ENCODE measurements around the gene MFF. TPM values are rescaled to one million over a fixed set of nuclear protein-coding genes. Genes with fewer than 3 reads are reported as not detected.

The MFF gene
- total RNA-seq, 1 experiment from 2014 or later = 161 TPM

DNA sequence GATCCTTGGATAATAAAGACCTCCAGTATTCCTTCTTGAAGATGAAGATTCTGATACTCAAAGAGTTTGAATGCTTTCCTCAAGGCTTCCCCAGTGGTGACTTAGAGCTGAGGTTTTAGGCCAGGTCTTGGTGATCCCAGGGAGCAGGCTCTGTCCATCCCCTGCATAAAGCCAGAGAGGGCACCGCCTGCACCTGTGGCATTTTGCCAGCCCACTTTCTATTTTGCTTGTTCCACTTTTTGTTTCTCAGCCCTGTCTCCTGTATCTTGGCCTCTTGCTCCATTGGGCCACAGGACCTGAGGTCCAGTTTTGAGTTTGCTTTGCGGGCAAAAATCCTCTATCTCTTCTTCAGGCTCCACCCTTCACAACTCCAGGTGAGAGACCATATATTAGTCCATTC lies 69.3 kb downstream of the MFF start:
- DNase-seq = no peak
- intact Hi-C loops (cut with micrococcal nuclease; ENCODE audit: unreplicated experiment) = no loop called here
- H3K4me3 ChIP-seq (ENCODE audit: low read depth, low read length) = no peak overlapping the region
- Mint-ChIP-seq H3K9me3 (ENCODE audit: unreplicated experiment) (no peaks in the 10 kb centered on the region), H3K4me1 (ENCODE audit: low read depth, unreplicated experiment) (peaks cover 27% of the 10 kb centered on the region), H3K36me3 (ENCODE audit: insufficient read depth, unreplicated experiment) (no peaks in the 10 kb centered on the region), H3K4me3 (ENCODE audit: unreplicated experiment) (no peak overlapping the region), H3K27ac (ENCODE audit: unreplicated experiment) (no peak overlapping the region), H3K27me3 (ENCODE audit: insufficient read depth, unreplicated experiment) (no peaks in the 10 kb centered on the region)
- ChIA-PET POLR2A (no interaction called here), CTCF (no interaction called here)
- no peaks in the 10 kb centered on the region for H3K36me3 ChIP-seq (ENCODE audit: control insufficient read depth, insufficient read depth, low read length)
- H3K27me3 ChIP-seq (replicated peaks; ENCODE audit: control insufficient read depth, insufficient read depth, low read length) = no peaks in the 10 kb centered on the region
- BruUV-seq (replicated peaks) = no TSS peak
- TF ChIP-seq, protein P1, sequence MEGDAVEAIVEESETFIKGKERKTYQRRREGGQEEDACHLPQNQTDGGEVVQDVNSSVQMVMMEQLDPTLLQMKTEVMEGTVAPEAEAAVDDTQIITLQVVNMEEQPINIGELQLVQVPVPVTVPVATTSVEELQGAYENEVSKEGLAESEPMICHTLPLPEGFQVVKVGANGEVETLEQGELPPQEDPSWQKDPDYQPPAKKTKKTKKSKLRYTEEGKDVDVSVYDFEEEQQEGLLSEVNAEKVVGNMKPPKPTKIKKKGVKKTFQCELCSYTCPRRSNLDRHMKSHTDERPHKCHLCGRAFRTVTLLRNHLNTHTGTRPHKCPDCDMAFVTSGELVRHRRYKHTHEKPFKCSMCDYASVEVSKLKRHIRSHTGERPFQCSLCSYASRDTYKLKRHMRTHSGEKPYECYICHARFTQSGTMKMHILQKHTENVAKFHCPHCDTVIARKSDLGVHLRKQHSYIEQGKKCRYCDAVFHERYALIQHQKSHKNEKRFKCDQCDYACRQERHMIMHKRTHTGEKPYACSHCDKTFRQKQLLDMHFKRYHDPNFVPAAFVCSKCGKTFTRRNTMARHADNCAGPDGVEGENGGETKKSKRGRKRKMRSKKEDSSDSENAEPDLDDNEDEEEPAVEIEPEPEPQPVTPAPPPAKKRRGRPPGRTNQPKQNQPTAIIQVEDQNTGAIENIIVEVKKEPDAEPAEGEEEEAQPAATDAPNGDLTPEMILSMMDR (IDR thresholded peaks at IDR 0.05; ENCODE audit: insufficient read depth in 1 of 2, low read depth in 1 of 2, low read length in 1 of 2, severe bottlenecking in 1 of 2, unreplicated experiment in 1 of 2) = no peak
- no peaks in the 10 kb centered on the region for H3K9me3 ChIP-seq
- H3K4me1 ChIP-seq = peaks cover 10% of the 10 kb centered on the region; the same call in 1 of the 2 replicates

DNA sequence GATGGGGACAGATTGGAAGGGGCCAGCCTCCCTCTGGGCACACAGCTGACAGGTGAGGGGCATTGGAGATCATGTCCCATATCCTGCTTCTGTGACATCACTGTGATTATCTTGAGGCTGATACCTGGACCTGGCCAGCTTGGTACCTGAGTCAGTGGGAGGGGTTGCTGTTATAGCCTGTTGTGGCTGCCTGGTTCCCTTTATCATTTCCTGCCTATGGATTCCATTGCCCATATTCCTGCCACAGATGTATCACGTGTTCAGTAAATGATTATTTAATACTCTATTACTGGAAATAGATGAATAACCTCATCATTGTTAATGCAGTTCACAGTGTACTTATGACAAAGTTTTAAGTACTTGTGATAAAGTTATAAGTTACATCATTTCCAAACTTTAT lies 70.5 kb downstream of the MFF start:
- Histone ChIP-seq H3K36me3 (ENCODE audit: control insufficient read depth, insufficient read depth, low read length) (no peaks in the 10 kb centered on the region), H3K4me3 (ENCODE audit: low read depth, low read length) (no peak overlapping the region), H3K9me3 (no peaks in the 10 kb centered on the region), H3K4me1 (peaks cover 7% of the 10 kb centered on the region; the same call in 1 of the 2 replicates), H3K27me3 (replicated peaks; ENCODE audit: control insufficient read depth, insufficient read depth, low read length) (no peaks in the 10 kb centered on the region)
- Mint-ChIP-seq H3K36me3 (ENCODE audit: insufficient read depth, unreplicated experiment) (no peaks in the 10 kb centered on the region), H3K27me3 (ENCODE audit: insufficient read depth, unreplicated experiment) (no peaks in the 10 kb centered on the region), H3K9me3 (ENCODE audit: unreplicated experiment) (no peaks in the 10 kb centered on the region), H3K4me1 (ENCODE audit: low read depth, unreplicated experiment) (peaks cover 29% of the 10 kb centered on the region), H3K27ac (ENCODE audit: unreplicated experiment) (no peak overlapping the region), H3K4me3 (ENCODE audit: unreplicated experiment) (no peak overlapping the region)
- DNase-seq = no peak
- POLR2A ChIA-PET = no interaction called here
- intact Hi-C loops (cut with micrococcal nuclease; ENCODE audit: unreplicated experiment) = no loop called here
- TF ChIP-seq, protein P1 (IDR thresholded peaks at IDR 0.05; ENCODE audit: insufficient read depth in 1 of 2, low read depth in 1 of 2, low read length in 1 of 2, severe bottlenecking in 1 of 2, unreplicated experiment in 1 of 2) = no peak
- BruUV-seq (replicated peaks) = no TSS peak
- CTCF ChIA-PET = no interaction called here

DNA sequence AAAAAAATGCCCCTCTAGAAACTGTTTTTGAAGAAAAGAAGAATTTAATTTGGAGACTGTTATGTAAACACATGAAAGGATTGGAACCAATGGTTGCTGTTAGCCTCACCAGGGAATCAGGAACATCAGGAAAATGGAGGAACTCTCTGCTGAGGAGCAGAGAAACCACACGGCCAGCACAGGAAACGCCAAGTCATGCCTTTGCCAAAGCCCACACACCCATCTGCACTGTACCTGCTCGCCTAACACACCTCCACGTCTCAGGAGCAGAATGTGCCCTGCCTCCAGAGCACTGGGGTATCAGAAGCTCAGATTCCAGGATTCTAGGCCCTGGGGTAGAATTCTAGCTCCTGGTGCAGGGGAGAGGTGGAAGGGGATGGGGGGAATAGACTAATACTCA lies 72.5 kb downstream of the MFF start:
- Histone ChIP-seq H3K4me1 (no peaks in the 10 kb centered on the region; the same call in 1 of the 2 replicates), H3K36me3 (ENCODE audit: control insufficient read depth, insufficient read depth, low read length) (no peaks in the 10 kb centered on the region), H3K9me3 (no peaks in the 10 kb centered on the region), H3K4me3 (ENCODE audit: low read depth, low read length) (no peak overlapping the region), H3K27me3 (replicated peaks; ENCODE audit: control insufficient read depth, insufficient read depth, low read length) (no peaks in the 10 kb centered on the region)
- Mint-ChIP-seq H3K9me3 (ENCODE audit: unreplicated experiment) (no peaks in the 10 kb centered on the region), H3K4me1 (ENCODE audit: low read depth, unreplicated experiment) (peaks cover 29% of the 10 kb centered on the region), H3K4me3 (ENCODE audit: unreplicated experiment) (no peak overlapping the region), H3K27me3 (ENCODE audit: insufficient read depth, unreplicated experiment) (no peaks in the 10 kb centered on the region), H3K36me3 (ENCODE audit: insufficient read depth, unreplicated experiment) (no peaks in the 10 kb centered on the region), H3K27ac (ENCODE audit: unreplicated experiment) (peak overlapping the region; percentile 4)
- BruUV-seq (replicated peaks) = no TSS peak
- no peak for DNase-seq
- intact Hi-C loops (cut with micrococcal nuclease; ENCODE audit: unreplicated experiment) = no loop called here
- CTCF ChIA-PET = no interaction called here
- TF ChIP-seq, protein P1 (IDR thresholded peaks at IDR 0.05; ENCODE audit: insufficient read depth in 1 of 2, low read depth in 1 of 2, low read length in 1 of 2, severe bottlenecking in 1 of 2, unreplicated experiment in 1 of 2) = no peak
- POLR2A ChIA-PET = no interaction called here

Measured in Caco-2 (cell line).